NB4 (cell line): ENCODE measurements around the gene RERE.

Experiments used
- DNase-seq: peaks from one replicate; pipeline ENCODE4 v3.0.0; 2010; ENCODE audit warnings: low read depth
- H3K4me3 ChIP-seq: one replicate; pipeline ENCODE4 v1.5.1; 2011; ENCODE audit warnings: mild to moderate bottlenecking, low read depth, low read length, moderate library complexity
- MAX ChIP-seq: IDR thresholded peaks from 2 replicates; pipeline ENCODE4 v1.6.1; 2011; ENCODE audit warnings: low read depth, low read length
- MYC ChIP-seq: IDR thresholded peaks from 2 replicates; pipeline ENCODE4 v1.6.1; 2011; ENCODE audit warnings: low read depth, low read length
- POLR2A ChIP-seq: IDR thresholded peaks from 2 replicates; pipeline ENCODE4 v1.6.1; 2011; ENCODE audit warnings: mild to moderate bottlenecking; ENCODE audit not compliant: insufficient read length; ENCODE audit errors: extremely low read depth
- TF ChIP-seq, protein P1 (sequence below): IDR thresholded peaks from one replicate; pipeline ENCODE4 v1.5.1; 2012; ENCODE audit warnings: low read depth, low read length

The RERE gene

DNA sequence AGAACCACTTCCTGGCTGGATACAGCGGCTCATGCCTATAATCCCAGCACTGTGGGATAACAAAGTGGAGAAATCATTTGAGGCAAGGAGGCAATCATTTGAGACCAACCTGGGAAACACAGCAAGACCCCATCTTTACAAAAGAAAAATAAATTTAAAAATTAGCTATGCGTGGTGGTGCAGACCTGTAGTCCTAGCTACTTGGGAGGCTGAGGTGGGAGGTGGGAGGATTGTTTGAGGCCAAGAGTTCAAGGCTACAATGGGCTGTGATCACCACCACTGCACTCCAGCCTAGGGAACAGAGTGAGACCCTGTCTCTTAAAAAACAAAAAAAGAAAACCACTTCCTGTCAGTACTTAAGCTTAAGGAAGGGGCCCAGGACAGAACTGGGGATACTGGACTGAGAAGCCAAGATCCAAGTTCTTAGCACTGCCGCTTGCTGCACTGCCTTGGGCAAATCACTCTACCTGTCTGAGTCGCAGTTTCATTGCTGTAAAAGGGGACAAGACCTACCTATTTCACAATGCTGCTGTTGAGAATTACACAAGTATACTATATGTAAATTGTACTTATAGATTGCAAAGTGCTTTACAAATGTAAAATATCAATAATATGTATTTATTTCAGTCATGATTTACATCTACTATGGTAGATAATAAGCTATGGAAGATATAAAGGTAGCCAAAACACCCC, 154.9 kb downstream of the RERE start:
- peak; percentile 30 for DNase-seq
- no peak for TF ChIP-seq MAX
- TF ChIP-seq POLR2A = no peak
- TF ChIP-seq, protein P1, sequence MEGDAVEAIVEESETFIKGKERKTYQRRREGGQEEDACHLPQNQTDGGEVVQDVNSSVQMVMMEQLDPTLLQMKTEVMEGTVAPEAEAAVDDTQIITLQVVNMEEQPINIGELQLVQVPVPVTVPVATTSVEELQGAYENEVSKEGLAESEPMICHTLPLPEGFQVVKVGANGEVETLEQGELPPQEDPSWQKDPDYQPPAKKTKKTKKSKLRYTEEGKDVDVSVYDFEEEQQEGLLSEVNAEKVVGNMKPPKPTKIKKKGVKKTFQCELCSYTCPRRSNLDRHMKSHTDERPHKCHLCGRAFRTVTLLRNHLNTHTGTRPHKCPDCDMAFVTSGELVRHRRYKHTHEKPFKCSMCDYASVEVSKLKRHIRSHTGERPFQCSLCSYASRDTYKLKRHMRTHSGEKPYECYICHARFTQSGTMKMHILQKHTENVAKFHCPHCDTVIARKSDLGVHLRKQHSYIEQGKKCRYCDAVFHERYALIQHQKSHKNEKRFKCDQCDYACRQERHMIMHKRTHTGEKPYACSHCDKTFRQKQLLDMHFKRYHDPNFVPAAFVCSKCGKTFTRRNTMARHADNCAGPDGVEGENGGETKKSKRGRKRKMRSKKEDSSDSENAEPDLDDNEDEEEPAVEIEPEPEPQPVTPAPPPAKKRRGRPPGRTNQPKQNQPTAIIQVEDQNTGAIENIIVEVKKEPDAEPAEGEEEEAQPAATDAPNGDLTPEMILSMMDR = no peak
- no peak for TF ChIP-seq MYC
- no peak overlapping the region for H3K4me3 ChIP-seq

DNA sequence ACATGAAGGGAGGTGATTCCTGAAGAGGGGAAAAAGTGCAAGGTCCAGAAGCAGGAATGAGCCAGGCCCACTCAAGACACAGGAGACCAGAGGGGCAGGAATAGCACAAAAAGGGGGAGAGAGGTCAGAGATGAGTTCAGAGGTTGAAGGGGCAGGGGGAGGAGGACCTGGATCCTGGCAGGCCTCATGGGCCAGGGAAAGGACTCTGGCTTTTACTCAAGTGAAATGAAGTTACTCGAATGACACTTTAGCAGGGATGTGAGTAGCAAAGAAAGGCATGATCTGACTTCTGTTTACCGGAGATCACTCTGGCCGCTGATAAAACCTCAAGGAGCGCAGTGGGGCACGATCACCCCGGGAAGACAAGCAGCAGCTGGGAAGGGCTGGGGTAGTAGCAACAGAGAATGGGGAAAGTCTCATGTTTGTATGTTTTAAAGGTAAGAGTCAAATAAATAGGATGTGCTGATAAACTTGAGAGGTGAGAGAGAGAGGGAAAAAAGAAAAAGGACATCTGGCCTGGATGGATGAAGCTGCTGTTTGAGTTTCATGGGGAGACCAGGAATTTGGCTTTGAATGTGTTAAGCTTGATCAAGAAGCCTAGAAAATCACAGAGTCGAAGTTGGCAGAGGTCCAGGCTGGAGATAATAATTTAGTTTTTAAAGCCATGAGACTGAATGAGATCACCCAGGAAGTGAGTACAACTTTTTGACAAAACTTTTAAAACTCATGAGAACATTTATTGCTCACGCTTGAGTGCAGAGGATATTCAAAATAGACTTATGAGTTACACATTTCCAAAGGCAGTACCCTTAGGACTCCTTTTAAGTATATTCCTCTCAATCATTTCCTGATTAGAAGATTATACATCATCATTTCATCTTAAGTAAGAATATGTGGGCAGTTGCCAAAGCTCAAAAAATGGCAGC, 156.0 kb downstream of the RERE start:
- no peak overlapping the region for H3K4me3 ChIP-seq
- DNase-seq = no peak
- TF ChIP-seq POLR2A (no peak), MYC (no peak), MAX (no peak)
- TF ChIP-seq, protein P1 = no peak

- no peak for TF ChIP-seq MYC
- TF ChIP-seq MAX = no peak
- TF ChIP-seq, protein P1 = no peak
- TF ChIP-seq POLR2A = no peak
- DNase-seq = no peak
- H3K4me3 ChIP-seq = no peak overlapping the region
Observed at GRCh38 chr1:8660411-8660828, 157.0 kb downstream of the RERE start.

DNA sequence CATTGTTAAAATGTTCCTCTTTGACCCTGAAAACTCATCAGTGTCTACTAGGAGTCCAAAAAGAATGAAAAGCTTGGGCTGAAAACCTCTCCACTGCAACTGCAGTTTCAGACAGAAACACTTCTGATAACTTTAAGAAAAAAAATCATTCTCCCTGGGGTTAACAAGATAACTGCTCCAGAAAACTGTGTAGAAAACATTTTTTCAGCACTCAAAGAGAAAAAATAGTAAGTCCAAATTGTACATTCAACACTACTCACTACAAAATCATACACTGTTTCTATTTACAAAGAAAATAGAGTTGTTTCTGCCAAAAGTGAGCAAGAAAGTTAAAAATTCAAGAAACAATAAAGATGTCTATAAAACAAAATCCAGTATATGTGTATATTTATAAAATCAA, 157.8 kb downstream of the RERE start:
- no peak for TF ChIP-seq MYC
- no peak for TF ChIP-seq MAX
- TF ChIP-seq, protein P1 = no peak
- TF ChIP-seq POLR2A = no peak
- no peak overlapping the region for H3K4me3 ChIP-seq
- no peak for DNase-seq

DNA sequence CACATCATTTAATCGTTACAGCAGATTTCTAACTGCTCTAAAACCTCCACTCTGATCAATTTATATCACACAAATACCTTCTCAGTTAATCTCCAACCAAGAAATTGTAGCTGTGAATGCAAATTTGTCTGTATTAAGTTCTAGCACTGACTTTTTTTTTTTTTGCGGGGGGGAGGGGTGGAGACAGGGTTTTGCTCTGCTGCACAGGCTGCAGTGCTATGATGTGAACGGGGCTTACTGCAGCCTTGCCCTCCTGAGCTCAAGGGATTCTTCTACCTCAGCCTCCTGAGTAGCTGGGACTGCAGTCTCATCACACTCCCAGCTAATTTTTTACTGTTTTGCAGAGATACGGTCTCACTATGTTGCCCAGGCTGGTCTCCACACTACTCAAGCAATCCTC, 163.6 kb downstream of the RERE start:
- H3K4me3 ChIP-seq = no peak overlapping the region
- TF ChIP-seq MAX (no peak), POLR2A (no peak), MYC (no peak)
- TF ChIP-seq, protein P1 = no peak
- no peak for DNase-seq
